Spleen (tissue), 7 donors: ENCODE data around the gene RCL1.

Experiments used
- CTCF ChIP-seq, 11 experiments: fragments of 200-600 bp in 7 of 11; fragments of 450-650 bp in 4 of 11; sonication (generic) in 4 of 11; IDR thresholded peaks in 8 of 11; conservative IDR thresholded peaks in 3 of 11; 1 replicate in 7 of 11; 2 replicates in 4 of 11; pipeline versions ENCODE4 v1.4.0 to v1.8.0; 2016 to 2021; ENCODE audit warnings: antibody characterized with exemption in 11 of 11, inconsistent platforms in 4 of 11, mild to moderate bottlenecking in 1 of 11
- POLR2A ChIP-seq, 3 donors: fragments of 450-650 bp; IDR thresholded peaks; one replicate each; pipeline ENCODE4 v1.5.1; 2017; ENCODE audit warnings: antibody characterized with exemption in 3 of 3, mild to moderate bottlenecking in 1 of 3
- POLR2AphosphoS5 ChIP-seq, 3 donors: sonication (generic); formaldehyde crosslinking; IDR thresholded peaks; one replicate each; pipeline ENCODE4 v1.5.1; 2017; ENCODE audit warnings: antibody characterized with exemption in 3 of 3
- donor health status: DM: no; HTN: no; CAD: no; lungs with moderate emphysema.
- donor health status: DM: no; HTN: no; CAD: no.
- donor health status: DM: no; HTN: no; CAD: no.

GRCh38 chr9:4821133-4821532 is 28.4 kb downstream of the RCL1 start:
- no peak for TF ChIP-seq CTCF (IDR thresholded peaks at IDR 0.05 in 8 of 11, conservative IDR thresholded peaks at IDR 0.05 in 3 of 11)
- TF ChIP-seq POLR2A (IDR thresholded peaks at IDR 0.05), result no peak
- TF ChIP-seq POLR2AphosphoS5 (IDR thresholded peaks at IDR 0.05), result no peak
